MM.1S (cell line): ENCODE data around the gene LSAMP.

ENCODE experiments used
- EZH2 ChIP-seq: fragments of 300-600 bp; sonication (generic); optimal IDR thresholded peaks from 2 replicates; pipeline ENCODE3; 2017; ENCODE audit warnings: low read depth, mild to moderate bottlenecking, antibody characterized with exemption, low read length, mixed read lengths
- EZH2phosphoT487 ChIP-seq: fragments of 300-600 bp; sonication (generic); IDR thresholded peaks from 2 replicates; pipeline ENCODE4 v1.6.1; 2018; ENCODE audit warnings: antibody characterized with exemption, low read length
- TF ChIP-seq, protein P1 (sequence below): fragments of 300-600 bp; sonication (generic); IDR thresholded peaks from 2 replicates; pipeline ENCODE4 v1.5.1; 2016; ENCODE audit warnings: antibody characterized with exemption, low read length, mixed read lengths

DNA sequence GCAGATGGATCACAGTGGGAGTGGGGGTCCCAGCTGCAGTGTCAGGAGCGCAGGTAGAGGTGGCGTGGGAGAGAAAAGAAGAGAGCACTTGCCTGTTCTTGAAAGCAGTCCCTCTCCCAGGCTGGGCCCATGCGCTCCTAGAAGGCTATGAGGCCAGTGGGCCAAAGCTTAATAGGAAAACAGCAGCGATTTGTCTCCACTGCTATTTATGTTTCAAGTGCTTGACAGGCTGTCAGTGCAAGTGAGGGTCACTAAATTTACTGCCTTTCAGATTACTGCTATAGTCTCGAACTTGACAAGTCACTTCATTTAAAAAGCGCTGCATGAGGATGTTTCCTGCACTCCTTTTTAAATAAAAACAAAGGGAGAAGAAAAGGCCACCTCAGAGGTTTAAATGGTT is 582.4 kb downstream of the LSAMP start:
- TF ChIP-seq, protein P1, sequence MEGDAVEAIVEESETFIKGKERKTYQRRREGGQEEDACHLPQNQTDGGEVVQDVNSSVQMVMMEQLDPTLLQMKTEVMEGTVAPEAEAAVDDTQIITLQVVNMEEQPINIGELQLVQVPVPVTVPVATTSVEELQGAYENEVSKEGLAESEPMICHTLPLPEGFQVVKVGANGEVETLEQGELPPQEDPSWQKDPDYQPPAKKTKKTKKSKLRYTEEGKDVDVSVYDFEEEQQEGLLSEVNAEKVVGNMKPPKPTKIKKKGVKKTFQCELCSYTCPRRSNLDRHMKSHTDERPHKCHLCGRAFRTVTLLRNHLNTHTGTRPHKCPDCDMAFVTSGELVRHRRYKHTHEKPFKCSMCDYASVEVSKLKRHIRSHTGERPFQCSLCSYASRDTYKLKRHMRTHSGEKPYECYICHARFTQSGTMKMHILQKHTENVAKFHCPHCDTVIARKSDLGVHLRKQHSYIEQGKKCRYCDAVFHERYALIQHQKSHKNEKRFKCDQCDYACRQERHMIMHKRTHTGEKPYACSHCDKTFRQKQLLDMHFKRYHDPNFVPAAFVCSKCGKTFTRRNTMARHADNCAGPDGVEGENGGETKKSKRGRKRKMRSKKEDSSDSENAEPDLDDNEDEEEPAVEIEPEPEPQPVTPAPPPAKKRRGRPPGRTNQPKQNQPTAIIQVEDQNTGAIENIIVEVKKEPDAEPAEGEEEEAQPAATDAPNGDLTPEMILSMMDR, result no peak
- TF ChIP-seq EZH2 (no peak), EZH2phosphoT487 (no peak)
